GM21576 (cell line): ENCODE data around the gene ADGRL4.
"Not testable (repeated sequence)": the region's sequence is repeated elsewhere in the genome, so short reads cannot be mapped to it uniquely, and the experiment has no call there.

Source experiments
- ATAC-seq: cut with Tn5 transposase; IDR thresholded peaks from one replicate; pipeline ENCODE4 v1.9.1; 2021; ENCODE audit warnings: mild to moderate bottlenecking, moderate library complexity; ENCODE audit not compliant: unreplicated experiment

Gene ADGRL4

DNA sequence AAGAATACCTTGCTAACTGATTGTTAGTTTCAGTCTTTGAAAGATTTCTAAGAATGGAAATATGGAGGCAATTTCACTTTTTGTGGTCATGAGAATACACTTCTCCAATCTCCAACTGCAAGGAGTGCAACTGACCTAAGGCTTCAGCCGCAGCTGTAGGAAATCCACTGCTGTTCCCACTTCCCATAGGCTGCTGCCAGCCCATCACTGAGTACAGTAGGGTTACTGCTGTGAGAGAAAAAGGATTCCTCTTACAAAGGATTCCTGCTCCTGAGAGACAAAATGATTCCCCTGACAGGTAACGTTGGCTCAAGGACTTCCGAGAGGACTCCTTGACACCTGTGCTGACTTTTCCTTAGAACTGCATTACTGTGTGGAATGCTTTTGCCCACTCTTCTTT, 87.4 kb downstream of the ADGRL4 start:
- ATAC-seq = no peak

DNA sequence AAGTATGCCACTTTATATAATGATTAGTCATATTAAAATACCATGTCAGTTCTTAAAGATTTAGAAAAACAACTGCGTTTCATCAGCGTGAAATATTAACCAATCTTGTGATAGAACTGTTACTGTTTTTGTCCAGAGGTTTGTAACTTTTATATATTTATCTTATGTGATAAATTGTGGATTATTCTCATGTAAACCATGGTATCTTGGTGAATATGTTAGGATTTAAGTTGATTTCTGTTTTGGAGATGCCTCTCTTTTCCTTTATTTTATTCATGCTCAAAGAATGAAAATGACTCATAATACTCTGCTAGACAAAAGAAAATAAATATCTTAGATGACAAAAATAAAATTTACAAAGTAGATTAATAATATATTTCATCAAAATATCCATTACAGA, 88.4 kb downstream of the ADGRL4 start:
- ATAC-seq = no peak

DNA sequence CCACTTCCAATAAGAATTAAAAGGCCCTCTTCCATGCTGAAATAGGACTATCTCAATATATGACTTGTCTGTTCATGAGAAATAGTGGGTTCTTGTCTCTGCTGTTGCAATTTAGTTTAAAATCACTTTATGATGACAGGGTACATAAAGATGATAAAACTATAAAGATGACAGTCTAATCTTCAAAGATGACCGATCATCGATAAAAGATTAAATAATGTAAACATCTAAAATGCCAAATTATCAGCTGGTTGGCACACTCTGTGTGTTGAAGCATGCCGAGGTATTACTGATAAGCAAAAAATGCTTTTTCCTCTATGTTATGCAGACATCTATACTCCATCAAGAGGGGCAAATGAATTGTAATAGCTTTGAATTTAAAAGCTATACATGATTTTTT, 89.5 kb downstream of the ADGRL4 start:
- no peak for ATAC-seq

DNA sequence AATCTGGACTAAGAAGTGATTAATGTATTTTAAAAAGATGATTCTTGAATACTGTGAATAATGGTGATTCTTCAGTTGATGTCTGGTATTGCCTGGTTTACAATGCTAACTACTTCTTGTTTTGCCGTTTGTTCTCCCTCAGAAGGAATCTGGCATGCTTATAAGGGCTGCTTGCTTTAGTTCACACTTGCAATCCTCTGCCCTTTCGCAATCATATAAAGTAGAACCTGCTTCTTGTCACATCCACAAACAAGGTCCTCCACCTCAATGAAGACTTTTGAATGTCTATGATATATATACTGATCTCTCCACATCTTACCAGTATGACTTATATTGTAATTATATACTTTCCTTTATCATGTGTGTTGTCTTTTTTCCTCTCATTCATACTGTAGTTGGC, 92.6 kb downstream of the ADGRL4 start:
- no peak for ATAC-seq

DNA sequence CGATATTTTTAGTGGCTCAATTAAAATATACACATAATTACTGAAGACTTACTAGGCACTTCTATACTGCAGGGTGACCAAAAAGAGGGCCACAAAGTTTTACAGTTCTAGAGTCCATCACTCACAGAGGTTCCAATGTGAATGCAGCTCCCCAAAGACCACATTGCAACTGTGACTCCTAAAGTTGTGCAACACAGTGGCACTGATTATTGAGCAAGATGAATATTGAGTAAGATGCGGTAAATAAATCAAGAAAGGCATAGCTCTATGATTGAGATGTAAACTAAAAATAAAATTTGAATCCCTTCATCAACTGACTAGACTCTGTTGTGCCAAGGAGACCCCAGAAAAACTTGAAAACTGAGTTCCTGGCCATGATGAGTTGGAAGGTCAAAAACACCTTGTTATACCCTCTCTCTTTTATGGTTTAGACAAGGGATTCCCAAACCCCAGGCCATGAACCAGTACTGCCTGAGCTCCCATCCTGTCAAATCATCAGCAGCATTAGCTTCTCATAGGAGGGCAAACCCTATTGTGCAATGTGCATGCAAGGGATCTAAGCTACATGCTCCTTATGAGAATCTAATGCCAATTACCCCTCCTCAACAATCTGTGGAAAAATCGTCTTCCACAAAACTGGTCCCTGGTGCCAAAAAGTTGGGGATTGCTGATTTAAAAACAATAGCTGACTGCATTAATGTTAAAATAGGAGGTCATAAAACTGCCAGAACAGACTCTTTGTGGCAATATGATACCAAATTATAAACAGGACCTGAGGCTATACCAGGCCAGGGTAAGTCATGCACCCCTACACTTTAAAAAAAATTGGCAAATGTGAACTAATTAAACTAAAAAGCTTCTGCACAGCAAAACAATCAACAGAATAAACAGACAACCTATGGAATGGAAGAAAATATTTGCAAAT, 94.3 kb downstream of the ADGRL4 start:
- ATAC-seq = no peak

DNA sequence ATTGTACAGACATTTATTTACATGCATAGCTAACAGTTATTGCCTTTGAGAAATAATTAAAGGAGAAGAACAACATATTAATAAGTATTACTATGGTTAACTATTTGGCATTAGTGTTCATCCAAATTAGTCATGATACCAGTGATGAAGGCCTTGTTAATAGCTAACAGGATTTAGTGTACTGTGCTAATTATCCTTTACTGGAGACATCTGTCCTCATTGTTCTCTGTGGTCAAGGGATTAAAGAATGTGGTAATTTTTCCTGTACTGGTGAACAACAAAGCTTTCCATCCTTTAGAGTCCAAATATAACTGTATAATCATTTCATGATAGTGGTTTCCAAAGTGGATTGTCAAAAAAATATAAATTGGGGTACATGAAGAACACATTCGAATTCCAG, 103.9 kb downstream of the ADGRL4 start:
- no peak for ATAC-seq

DNA sequence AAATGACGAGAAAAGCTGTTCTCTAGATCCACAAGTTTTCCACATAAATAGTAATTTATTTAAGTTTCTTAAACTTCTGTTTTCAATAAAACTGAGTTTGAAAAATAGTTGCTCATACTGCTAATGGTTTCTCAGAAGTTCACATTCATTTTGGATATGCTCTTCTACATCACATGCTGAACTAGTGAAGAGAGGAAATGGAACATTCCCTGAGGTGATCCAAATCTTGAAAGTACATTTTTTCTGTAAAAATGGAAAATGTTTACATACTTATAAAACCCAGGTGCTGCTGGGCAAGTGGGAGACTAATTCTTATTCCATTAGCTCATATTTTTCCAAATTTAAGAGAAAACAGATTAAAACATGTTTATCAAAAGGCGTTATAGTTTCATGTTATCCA, 111.7 kb downstream of the ADGRL4 start:
- ATAC-seq = no peak

DNA sequence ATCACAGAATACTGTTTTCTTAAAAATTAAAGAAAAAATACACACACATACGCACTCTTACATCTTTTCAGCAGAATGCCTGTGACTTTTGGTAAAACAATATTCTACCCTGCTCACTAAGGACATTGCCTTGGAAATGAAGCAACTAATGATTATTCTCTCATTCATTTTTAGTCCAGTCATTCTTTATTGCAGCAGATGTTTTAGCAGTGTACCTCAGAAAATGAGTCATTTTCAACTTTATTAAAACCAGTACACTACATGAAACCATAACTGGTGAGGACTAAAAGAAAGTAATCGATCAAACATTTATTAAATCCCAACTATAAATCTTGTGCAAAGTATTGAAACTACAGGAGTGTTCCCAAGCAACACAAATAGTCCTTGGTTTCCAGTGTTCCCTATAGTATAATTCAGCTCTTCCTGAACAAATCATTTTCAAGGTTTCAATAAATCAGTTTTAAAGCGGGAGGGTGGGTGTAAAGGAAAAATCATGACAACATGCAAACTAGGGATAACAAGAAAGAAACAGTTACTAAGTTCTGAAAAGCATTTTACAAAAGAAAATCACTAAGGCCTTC, 114.2 kb downstream of the ADGRL4 start:
- no peak for ATAC-seq

DNA sequence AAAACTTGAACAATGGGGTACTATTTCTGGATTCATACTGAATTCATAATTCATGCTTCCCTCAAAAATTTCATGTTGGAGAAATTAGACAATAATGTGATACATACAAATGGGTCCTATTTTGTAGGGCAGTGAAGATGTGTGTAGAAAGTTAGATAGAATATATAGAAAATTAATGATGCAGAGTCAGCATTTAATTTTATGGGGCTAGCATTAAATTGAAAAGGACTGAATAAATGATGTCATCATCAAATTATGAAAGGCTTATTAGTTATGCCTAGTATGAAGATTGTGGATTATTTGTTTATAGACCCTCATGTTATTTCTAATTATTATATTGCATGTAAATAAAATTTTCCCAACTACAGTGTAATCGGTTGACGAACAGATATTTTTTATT, 119.1 kb downstream of the ADGRL4 start:
- no peak for ATAC-seq

DNA sequence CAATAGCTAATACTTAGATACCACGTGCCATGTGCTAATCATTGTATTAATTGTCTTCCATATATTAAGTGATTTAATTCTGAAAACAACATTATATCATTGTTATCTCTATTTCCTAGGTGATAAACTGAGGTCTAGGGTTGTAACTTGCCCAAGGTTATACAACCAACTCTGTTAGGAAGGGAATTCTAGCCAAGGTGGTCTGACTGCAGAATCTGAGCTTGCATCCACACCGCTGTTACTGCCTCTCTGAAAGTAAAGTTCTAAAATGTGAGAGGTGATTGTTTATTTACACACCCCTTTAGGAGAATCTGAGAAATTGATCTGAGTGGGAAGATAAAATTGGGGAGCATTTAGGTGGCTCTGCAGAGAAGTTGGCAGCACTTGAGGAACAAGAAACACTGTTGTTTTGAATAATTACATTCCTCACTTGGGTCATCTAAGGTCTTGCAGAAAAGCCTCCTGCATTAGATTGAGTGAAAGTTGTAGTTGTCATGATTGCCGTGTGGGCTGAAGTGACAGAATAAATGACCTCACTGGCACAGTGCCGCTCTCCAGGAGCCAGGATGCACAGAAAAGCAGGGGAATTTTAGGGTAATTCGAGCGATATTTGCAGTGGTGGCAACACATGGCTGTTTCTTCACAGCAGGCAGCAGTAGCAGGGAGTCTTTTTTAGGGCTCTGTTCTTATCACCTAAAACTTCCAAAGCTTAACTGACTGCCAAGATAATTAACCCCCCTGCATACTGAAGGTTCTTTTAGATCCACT, 121.7 kb downstream of the ADGRL4 start:
- ATAC-seq = no peak

DNA sequence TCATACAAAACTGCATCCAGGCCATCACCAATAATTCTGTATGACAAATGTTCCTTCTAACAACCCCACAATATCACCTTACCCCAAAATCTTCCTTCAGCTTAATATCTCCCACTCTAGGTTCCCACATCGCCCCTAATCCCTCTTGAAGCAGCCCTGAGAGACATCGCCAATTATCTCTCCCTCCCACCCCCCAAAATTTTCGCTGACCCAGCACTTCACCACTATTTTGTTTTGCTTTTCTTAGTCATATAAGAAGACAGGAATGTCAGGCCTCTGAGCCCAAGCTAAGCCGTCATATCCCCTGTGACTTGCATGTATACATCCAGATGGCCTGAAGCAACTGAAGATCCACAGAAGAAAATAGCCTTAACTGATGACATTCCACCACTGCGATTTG, 126.3 kb downstream of the ADGRL4 start:
- no peak for ATAC-seq

DNA sequence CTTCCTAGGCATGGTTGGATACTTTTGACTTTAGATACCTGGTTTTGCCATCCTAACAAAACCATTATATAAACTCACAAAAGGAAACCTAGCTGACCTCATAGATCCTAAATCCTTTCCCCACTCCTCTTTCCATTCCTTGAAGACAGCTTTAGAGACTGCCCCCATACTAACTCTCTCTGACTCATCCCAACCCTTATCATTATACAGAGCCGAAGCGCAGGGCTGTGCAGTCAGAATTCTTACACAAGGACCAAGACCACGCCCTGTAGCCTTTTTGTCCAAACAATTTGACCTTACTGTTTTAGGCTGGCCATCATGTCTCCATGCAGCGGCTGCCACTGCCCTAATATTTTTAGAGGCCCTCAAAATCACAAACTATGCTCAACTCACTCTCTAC, 130.5 kb downstream of the ADGRL4 start:
- not testable (repeated sequence) for ATAC-seq

DNA sequence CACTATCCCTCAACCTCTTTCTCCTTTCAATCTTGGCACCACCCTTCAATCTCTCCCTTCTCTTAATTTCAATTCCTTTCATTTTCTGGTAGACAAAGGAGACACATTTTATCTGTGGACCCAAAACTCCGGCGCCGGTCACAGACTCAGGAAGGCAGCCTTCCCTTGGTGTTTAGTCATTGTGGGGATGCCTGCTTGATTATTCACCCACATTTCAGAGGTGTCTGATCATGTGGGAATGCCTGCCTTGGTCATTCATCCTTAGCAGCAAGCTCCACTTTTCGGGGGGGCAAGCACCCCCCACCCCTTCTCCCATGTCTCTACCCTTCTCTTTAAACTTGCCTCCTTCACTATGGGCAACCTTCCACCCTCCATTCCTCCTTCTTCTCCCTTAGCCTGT, 133.7 kb downstream of the ADGRL4 start:
- ATAC-seq = not testable (repeated sequence)

DNA sequence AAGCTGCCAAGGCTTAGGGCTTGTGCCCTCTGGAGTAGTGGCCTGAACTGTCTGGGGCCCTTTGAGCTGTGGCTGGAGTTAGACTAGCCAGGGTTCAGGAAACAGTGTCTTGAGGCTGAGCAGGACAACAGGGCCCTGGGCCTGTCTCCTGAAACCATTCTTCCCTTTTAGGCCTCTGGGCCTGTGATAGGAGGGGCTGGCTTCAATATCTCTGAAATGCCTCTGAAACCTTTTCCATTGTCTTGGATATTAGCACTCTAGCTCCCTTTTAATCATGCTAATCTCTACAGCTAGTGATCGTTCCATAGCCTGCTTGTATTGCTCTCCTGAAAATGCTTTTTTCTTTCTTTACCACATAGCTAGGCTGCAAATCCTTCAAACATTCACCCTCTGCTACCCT, 135.3 kb downstream of the ADGRL4 start:
- ATAC-seq = no peak

DNA sequence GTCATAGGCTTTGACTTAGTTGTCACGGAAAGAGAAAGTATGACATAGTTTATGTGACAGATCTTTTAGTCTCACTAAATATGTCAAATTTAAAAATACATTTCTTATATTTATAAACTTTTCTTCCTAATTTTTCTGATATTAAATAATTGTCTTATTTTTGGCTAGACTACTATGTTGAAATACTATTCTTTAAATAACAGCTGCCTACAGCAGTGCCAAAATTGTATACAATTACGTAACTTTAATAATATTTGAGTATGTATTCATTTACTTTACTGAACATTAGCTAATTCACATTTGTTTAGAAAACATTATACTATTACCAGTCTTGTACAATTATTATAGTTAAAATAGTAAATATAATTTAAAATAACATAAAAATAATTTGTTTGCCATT, 137.4 kb downstream of the ADGRL4 start:
- ATAC-seq = no peak

DNA sequence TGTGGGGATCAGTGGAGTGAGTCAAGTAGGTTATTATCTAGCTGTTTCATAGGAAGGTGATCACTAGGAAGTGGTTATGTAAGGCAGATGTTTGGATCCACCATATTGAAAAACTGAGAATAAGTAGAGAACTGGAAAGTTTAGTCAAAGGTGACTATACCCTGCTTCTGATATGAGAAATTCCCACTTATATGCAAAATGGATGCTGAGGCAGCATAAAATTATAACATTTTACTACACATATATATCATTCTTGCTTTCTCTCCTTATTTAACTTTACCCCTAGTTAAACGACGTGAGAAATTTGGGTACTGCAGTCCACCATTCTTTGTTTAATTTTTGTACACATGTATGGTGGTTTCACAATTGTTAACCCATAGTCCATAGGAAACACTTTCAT, 142.4 kb downstream of the ADGRL4 start:
- ATAC-seq = no peak

DNA sequence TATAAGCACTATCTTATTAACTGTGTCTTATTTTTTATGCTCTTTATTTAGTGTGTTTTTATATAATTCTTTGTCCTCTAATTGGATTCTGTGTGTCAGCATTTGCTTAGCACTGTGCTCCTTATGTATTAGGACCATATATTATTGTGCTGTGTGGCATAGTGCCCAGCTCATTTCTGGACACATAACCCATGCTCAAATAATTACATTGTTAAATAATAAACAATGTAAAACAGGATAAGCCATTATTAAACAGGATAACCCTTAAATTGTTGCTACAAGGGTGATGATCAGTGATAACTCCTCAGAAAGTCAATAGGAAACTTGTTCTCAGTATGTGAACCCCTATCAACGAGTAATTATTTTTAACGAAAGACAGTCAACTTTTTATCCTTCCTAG, 150.4 kb downstream of the ADGRL4 start:
- ATAC-seq = no peak

DNA sequence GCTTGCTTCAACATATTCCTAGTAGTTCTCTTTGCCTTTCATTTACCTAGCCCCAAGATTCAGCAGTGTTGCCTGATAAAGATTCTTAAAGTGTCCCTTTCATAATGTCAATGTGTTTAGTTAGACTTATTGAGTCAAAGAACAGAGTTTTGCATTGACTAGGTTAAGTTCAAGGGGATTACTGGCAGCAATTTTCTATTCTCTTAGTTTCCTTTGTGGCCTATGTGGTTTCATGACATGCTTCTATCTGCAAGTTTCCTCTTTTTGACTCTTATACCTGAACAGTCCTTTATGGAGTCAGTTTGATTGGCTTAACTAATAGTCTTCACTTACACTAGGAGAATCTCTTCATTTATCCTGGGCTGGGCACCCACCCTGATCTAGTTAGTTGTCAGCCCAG, 151.3 kb downstream of the ADGRL4 start:
- ATAC-seq = peak; percentile 96

DNA sequence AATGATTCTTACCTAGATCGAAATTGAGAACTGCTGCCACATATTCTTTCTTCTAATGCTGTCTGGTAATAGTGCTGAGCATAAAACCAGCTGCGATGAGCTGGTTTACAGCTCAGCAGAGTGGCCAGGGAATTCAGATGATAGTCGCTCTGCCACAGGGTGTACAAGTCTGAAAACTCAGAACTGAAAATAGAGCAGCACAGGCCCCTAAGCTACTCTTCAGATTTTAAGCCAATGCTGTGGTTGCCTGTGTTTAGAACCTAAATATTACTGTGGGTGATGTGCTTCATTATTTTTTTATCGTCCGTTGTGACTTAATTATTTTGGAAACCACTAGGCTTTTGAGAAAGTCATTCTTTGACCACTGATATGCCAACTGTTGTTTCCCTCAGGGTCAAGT, 152.0 kb downstream of the ADGRL4 start:
- ATAC-seq = no peak

DNA sequence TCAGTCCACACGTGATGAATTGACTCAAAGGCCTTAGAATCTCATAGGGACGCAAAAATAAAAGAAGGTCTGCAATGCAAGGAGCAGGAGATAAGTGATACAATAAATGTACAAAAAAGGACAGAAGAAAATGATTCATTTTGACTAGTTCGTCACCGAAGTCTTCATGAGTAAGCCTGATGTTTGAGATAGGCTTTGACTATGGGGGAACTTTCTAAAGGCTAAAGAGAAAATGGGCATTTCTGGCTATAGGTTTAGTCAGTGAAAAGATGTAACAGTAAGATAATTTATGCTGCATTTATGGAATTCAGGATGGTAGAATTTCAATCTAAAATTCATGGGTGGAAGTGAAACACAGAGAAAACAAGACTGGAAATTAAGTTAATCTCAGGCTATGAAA, 163.0 kb downstream of the ADGRL4 start:
- no peak for ATAC-seq

DNA sequence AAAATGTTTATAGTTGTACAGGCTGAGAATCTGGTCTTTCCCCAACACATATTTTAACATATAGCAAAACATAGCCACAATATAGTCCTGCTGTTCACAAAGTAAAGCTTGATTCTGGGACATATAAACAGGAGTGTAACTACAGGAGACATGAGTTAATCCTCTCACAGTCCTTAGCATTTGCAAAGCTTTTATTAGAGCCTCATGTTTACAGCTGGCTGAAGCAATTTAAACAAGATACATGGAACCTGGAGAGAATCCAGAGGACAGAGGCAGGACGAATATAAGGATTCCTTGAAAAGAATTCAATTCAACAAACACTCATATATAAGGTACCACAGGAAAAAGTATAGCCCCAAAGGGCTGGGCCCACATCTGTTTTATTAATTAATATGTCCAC, 163.4 kb downstream of the ADGRL4 start:
- no peak for ATAC-seq
